ENCODE data around the gene CDKAL1.

The CDKAL1 gene

GRCh38 chr6:21265730-21266044, 731.4 kb downstream of the CDKAL1 start:
- no peak overlapping the region for H3K9ac ChIP-seq (ENCODE audit: low read depth, low read length)
- no peaks in the 10 kb centered on the region for H3K36me3 ChIP-seq (ENCODE audit: insufficient read depth, low read length)
- H3K9me3 ChIP-seq (ENCODE audit: control insufficient read depth, insufficient read depth, low read length) = no peaks in the 10 kb centered on the region
- peaks cover 2% of the 10 kb centered on the region for H3K4me1 ChIP-seq (ENCODE audit: insufficient read depth, low read length)

DNA sequence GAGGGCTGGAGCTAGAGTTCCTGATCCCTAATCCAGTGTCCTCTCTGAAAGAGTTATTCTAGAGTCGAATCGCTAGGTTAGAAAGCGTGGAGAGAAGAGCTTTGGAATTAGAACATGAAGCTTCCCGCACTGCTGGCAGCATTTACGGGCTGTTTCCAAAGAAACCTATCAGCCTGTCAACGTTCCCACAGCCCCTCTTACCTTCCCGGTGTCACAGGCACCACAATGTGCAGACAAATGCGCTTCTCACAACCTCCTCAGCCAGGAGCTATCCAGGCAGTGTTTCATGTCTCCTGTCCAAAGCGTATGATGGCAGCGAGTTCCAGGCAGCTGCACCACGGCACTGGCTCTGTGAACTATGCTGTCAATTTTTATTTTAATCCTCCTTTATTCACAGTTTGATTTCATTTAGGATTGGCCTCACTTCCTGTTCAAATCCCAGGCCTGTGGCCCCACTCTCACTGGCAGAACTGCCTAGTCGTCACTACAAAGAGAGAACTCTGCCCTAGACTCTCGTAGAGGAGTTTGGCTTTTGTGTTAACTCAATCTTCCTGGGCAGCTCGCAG, 736.5 kb downstream of the CDKAL1 start:
- no peak overlapping the region; the same call in 1 of the 2 replicates for H3K9ac ChIP-seq (ENCODE audit: low read depth, low read length)
- peaks cover 16% of the 10 kb centered on the region for H3K4me1 ChIP-seq (ENCODE audit: insufficient read depth, low read length)
- no peaks in the 10 kb centered on the region for H3K9me3 ChIP-seq (ENCODE audit: control insufficient read depth, insufficient read depth, low read length)
- no peaks in the 10 kb centered on the region for H3K36me3 ChIP-seq (ENCODE audit: insufficient read depth, low read length)

- Histone ChIP-seq H3K9me3 (ENCODE audit: control insufficient read depth, insufficient read depth, low read length) (no peaks in the 10 kb centered on the region), H3K36me3 (ENCODE audit: insufficient read depth, low read length) (no peaks in the 10 kb centered on the region), H3K9ac (ENCODE audit: low read depth, low read length) (no peak overlapping the region), H3K4me1 (ENCODE audit: insufficient read depth, low read length) (peaks cover 21% of the 10 kb centered on the region)
Measured at GRCh38 chr6:21271428-21272155, 737.3 kb downstream of the CDKAL1 start.

DNA sequence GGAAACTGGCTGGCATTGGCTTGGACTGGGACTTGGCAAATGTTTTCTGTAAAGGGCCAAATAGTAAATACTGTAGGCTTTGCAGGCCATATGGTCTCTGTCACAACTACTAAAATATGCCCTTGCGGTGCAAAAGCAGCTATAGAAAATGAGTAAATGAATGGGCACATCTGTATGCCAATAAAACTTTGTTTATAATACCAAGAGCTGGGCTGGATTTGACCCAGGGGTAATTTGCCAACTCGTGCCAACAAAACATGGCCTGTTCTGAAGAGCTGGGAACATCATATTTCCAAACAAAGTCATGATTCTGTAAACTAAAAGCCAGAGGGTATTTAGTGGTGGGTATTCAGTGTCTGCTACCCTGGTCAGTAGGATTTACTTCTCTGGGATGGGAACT, 739.2 kb downstream of the CDKAL1 start:
- no peaks in the 10 kb centered on the region for H3K36me3 ChIP-seq (ENCODE audit: insufficient read depth, low read length)
- no peaks in the 10 kb centered on the region for H3K9me3 ChIP-seq (ENCODE audit: control insufficient read depth, insufficient read depth, low read length)
- H3K9ac ChIP-seq (ENCODE audit: low read depth, low read length) = no peak overlapping the region
- peaks cover 33% of the 10 kb centered on the region for H3K4me1 ChIP-seq (ENCODE audit: insufficient read depth, low read length)

- no peaks in the 10 kb centered on the region for H3K9me3 ChIP-seq (ENCODE audit: control insufficient read depth, insufficient read depth, low read length)
- no peaks in the 10 kb centered on the region for H3K36me3 ChIP-seq (ENCODE audit: insufficient read depth, low read length)
- peaks cover 33% of the 10 kb centered on the region for H3K4me1 ChIP-seq (ENCODE audit: insufficient read depth, low read length)
- H3K9ac ChIP-seq (ENCODE audit: low read depth, low read length) = no peak overlapping the region
Measured at GRCh38 chr6:21274851-21275250, 740.6 kb downstream of the CDKAL1 start.

DNA sequence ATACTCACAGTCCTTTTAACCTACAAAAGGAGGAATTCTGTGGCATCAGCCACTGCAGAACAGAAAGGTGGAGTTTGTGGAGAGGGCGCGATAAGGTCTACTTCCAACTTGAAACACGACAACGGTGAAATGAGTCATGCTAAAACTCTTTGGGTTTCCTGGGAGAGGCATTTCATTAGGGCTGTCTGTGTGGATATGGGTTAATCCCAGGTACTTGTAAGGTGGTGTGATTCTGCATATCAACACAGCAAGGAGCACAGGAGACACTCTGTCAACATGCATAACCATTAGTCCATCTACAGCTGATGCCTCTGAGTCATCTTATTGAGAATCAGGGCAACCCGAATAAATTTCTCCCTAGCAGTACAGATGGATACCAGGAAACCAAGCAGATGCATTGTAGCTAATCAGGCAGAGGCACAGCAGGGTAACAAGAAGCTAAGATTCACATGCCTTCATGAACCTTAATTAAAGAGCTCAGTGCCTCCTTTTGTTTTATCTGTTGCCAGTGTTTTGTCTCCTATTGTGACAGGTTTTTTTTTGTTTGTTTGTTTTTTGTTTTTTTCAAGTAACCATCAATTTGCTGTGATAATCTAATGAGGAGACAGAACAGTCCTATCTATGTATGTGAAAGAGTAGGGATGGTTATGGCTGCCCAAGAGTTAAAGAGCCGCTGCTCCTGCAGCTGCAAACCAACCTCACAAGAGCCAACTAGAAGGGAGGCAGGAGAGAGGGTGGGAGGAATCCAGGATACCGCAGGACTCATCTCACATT, 743.5 kb downstream of the CDKAL1 start:
- H3K36me3 ChIP-seq (ENCODE audit: insufficient read depth, low read length) = no peaks in the 10 kb centered on the region
- H3K9ac ChIP-seq (ENCODE audit: low read depth, low read length) = no peak overlapping the region
- no peaks in the 10 kb centered on the region for H3K9me3 ChIP-seq (ENCODE audit: control insufficient read depth, insufficient read depth, low read length)
- peaks cover 23% of the 10 kb centered on the region for H3K4me1 ChIP-seq (ENCODE audit: insufficient read depth, low read length)

GRCh38 chr6:21278375-21278745, 744.1 kb downstream of the CDKAL1 start:
- no peak overlapping the region for H3K9ac ChIP-seq (ENCODE audit: low read depth, low read length)
- H3K36me3 ChIP-seq (ENCODE audit: insufficient read depth, low read length) = no peaks in the 10 kb centered on the region
- peaks cover 23% of the 10 kb centered on the region for H3K4me1 ChIP-seq (ENCODE audit: insufficient read depth, low read length)
- H3K9me3 ChIP-seq (ENCODE audit: control insufficient read depth, insufficient read depth, low read length) = no peaks in the 10 kb centered on the region

DNA sequence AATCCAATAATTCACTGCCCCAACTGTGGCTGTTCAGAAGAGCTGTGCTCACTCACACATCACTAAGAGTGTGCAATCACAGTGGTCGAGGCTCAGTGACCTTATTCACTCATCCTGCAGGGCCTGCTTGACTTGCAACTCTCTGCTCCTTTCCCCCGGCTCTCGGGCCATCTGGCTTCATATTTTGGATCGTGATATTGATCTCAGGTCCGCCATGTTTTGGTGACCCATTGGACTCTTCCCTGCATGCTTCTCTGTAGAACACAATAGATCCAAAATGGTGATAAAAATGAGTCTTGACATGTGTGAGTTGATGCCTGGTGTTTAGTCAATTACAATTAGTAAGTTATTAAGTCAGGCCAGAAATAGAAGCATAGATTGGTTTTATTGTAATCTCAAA, 745.4 kb downstream of the CDKAL1 start:
- Histone ChIP-seq H3K4me1 (ENCODE audit: insufficient read depth, low read length) (peaks cover 28% of the 10 kb centered on the region), H3K9ac (ENCODE audit: low read depth, low read length) (no peak overlapping the region), H3K9me3 (ENCODE audit: control insufficient read depth, insufficient read depth, low read length) (no peaks in the 10 kb centered on the region), H3K36me3 (ENCODE audit: insufficient read depth, low read length) (no peaks in the 10 kb centered on the region)

GRCh38 chr6:21281366-21281765, 747.1 kb downstream of the CDKAL1 start:
- peaks cover 17% of the 10 kb centered on the region for H3K4me1 ChIP-seq (ENCODE audit: insufficient read depth, low read length)
- H3K9ac ChIP-seq (ENCODE audit: low read depth, low read length) = no peak overlapping the region
- no peaks in the 10 kb centered on the region for H3K36me3 ChIP-seq (ENCODE audit: insufficient read depth, low read length)
- H3K9me3 ChIP-seq (ENCODE audit: control insufficient read depth, insufficient read depth, low read length) = no peaks in the 10 kb centered on the region
